ENCODE results near the gene ALKBH3. TPM values are rescaled to one million over a fixed set of nuclear protein-coding genes. Genes with fewer than 3 reads are reported as not detected.

The ALKBH3 gene
- total and polyA plus RNA-seq, 2 of the 13 experiments (the other 11 are each of a cell fraction or from before 2014, with no cell fraction given): 17.8 to 36.1 TPM

GRCh38 chr11:43948341-43949225 is 68.0 kb downstream of the ALKBH3 start:
- H2AFZ ChIP-seq (ENCODE audit: low read length): no peak overlapping the region
- CTCF ChIA-PET (ENCODE audit: low intra/inter-chr PET ratio, low total read pairs): interaction anchor here (0.5 kb wide), 1 partner anchor 46 kb away, joined by 3 read pairs; no protein-coding TSS in a partner anchor
- POLR2A ChIA-PET: no interaction called here

More at GRCh38 chr11:43948341-43949225, 68.0 kb downstream of the ALKBH3 start:
- peaks cover 8 to 18% of the 10 kb centered on the region in 2 experiments for H3K27me3 ChIP-seq (ENCODE audit: control insufficient read depth in 1 of 2, insufficient read depth in 2 of 2, low read length in 2 of 2)
- peaks cover 2% of the 10 kb centered on the region; the same call in 1 of the 2 replicates for H4K20me1 ChIP-seq (ENCODE audit: insufficient read depth, low read length)
- H3K9me3 ChIP-seq (ENCODE audit: low read length): no peaks in the 10 kb centered on the region
- 56% methylated on average over 2 of the region's 2 CpGs for WGBS (ENCODE audit: low lambda C conversion rate)
- no peak overlapping the region for H3K4me3 ChIP-seq (replicated peaks in 1 of 3; ENCODE audit: insufficient read depth in 1 of 3, low read depth in 2 of 3, low read length in 3 of 3)
- ATAC-seq (no peak), FAIRE-seq (no peak), DNase-seq (ENCODE audit: low spot score) (no peak)
- no peaks in the 10 kb centered on the region for H3K79me2 ChIP-seq (ENCODE audit: insufficient read depth, low read length)
- H3K4me1 ChIP-seq (ENCODE audit: insufficient read depth, low read length): peaks cover 7% of the 10 kb centered on the region
- no peak overlapping the region for H3K4me2 ChIP-seq (ENCODE audit: low read depth, low read length)
- BruUV-seq (replicated peaks): no TSS peak
- intact Hi-C loops (cut with micrococcal nuclease; ENCODE audit: unreplicated experiment): no loop called here
- TF ChIP-seq FOXP1 (IDR thresholded peaks at IDR 0.05): no peak
- no peak for TF ChIP-seq FOXP1 (CRISPR knock-in tag; IDR thresholded peaks at IDR 0.05)
- TF ChIP-seq PRDM15 (CRISPR knock-in tag; IDR thresholded peaks at IDR 0.05): no peak
- no peak for TF ChIP-seq JARID2 (CRISPR knock-in tag; IDR thresholded peaks at IDR 0.05; ENCODE audit: insufficient replicate concordance)
- TF ChIP-seq TCF7L2 (IDR thresholded peaks at IDR 0.05; ENCODE audit: low read depth, low read length): no peak
- no peak for TF ChIP-seq ADNP (CRISPR knock-in tag; IDR thresholded peaks at IDR 0.05)
- no peak for TF ChIP-seq TFE3 (CRISPR knock-in tag; IDR thresholded peaks at IDR 0.05)
- no peak for TF ChIP-seq PHF5A (CRISPR knock-in tag; IDR thresholded peaks at IDR 0.05; ENCODE audit: low read depth, unreplicated experiment)
- TF ChIP-seq TIGD3 (CRISPR knock-in tag; IDR thresholded peaks at IDR 0.05; ENCODE audit: borderline replicate concordance): no peak
- no peak for TF ChIP-seq ZSCAN21 (CRISPR knock-in tag; IDR thresholded peaks at IDR 0.05; ENCODE audit: borderline replicate concordance)
- H3K9ac ChIP-seq (ENCODE audit: insufficient read depth, low read depth, low read length): no peak overlapping the region
- in situ Hi-C loops (cut with HindIII; ENCODE audit: extremely low pct_ligation_motif_present, low pct_unique_long_range_greater_than_20kb): no loop called here
- H3K27ac ChIP-seq (ENCODE audit: extremely low read length, insufficient read depth, low read length): no peak overlapping the region
- H3K36me3 ChIP-seq (replicated peaks in 1 of 2; ENCODE audit: control insufficient read depth in 1 of 2, insufficient read depth in 2 of 2, low read length in 2 of 2): no peaks in the 10 kb centered on the region
